Measurements from ENCODE around the gene STAT3.
"Not testable (repeated sequence)": the region's sequence is repeated elsewhere in the genome, so short reads cannot be mapped to it uniquely, and the experiment has no call there.

The STAT3 gene

DNA sequence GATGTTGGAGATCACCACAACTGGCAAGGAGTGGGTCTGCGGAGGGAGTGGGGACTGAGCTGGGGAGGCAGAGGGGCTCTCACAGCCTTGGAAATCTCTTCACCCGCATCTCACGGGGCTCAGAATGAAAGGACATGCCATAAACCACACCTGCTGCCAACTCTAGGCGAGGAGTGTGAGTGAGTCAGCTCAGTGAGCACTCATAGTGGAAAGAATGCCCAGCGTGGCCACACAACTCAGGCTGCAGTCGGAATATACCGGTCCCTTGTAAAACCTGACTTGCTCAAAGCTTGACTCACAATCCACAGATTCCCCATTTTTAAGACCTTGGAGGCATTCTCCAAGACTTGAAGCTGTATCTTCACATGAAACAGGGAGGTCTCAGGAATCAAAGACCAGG, 63.2 kb downstream of the STAT3 start:
- TF ChIP-seq, protein P1, sequence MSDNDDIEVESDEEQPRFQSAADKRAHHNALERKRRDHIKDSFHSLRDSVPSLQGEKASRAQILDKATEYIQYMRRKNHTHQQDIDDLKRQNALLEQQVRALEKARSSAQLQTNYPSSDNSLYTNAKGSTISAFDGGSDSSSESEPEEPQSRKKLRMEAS (IDR thresholded peaks at IDR 0.05; ENCODE audit: low read depth, low read length), result no peak
- TF ChIP-seq POLR2A (IDR thresholded peaks at IDR 0.05; ENCODE audit: extremely low read depth, insufficient read length), result no peak
- no peak for TF ChIP-seq MYC (IDR thresholded peaks at IDR 0.05; ENCODE audit: low read depth, low read length)
- TF ChIP-seq, protein P2, sequence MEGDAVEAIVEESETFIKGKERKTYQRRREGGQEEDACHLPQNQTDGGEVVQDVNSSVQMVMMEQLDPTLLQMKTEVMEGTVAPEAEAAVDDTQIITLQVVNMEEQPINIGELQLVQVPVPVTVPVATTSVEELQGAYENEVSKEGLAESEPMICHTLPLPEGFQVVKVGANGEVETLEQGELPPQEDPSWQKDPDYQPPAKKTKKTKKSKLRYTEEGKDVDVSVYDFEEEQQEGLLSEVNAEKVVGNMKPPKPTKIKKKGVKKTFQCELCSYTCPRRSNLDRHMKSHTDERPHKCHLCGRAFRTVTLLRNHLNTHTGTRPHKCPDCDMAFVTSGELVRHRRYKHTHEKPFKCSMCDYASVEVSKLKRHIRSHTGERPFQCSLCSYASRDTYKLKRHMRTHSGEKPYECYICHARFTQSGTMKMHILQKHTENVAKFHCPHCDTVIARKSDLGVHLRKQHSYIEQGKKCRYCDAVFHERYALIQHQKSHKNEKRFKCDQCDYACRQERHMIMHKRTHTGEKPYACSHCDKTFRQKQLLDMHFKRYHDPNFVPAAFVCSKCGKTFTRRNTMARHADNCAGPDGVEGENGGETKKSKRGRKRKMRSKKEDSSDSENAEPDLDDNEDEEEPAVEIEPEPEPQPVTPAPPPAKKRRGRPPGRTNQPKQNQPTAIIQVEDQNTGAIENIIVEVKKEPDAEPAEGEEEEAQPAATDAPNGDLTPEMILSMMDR (IDR thresholded peaks at IDR 0.05; ENCODE audit: low read depth, low read length), result no peak
- DNase-seq (ENCODE audit: low read depth), result no peak
- H3K4me3 ChIP-seq (ENCODE audit: low read depth, low read length), result no peak overlapping the region

DNA sequence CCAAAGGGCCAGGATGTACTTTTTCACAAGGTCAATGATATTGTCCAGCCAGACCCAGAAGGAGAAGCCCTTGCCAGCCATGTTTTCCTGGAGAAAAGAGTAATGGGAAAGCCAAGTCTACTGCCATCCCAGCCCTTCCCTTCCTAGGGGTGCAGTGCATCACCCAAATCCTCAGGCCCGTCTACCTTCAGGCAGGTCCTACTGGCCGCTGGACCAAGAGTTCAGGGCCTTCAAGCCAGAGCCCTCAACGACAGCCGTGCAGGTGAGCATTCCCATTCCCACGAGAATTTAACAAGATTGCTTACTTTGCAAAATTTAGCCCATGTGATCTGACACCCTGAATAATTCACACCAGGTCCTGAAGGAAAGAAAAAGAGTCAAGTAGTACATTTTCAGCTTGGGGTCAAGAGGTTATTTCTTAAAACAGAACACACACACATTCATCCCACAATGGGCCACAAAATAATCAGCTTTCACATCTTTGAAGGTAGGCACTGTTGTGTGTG, 64.9 kb downstream of the STAT3 start:
- TF ChIP-seq, protein P1 (IDR thresholded peaks at IDR 0.05; ENCODE audit: low read depth, low read length), result no peak
- no peak for TF ChIP-seq POLR2A (IDR thresholded peaks at IDR 0.05; ENCODE audit: extremely low read depth, insufficient read length)
- TF ChIP-seq MYC (IDR thresholded peaks at IDR 0.05; ENCODE audit: low read depth, low read length), result no peak
- TF ChIP-seq, protein P2 (IDR thresholded peaks at IDR 0.05; ENCODE audit: low read depth, low read length), result no peak
- no peak overlapping the region for H3K4me3 ChIP-seq (ENCODE audit: low read depth, low read length)
- DNase-seq (ENCODE audit: low read depth), result no peak

DNA sequence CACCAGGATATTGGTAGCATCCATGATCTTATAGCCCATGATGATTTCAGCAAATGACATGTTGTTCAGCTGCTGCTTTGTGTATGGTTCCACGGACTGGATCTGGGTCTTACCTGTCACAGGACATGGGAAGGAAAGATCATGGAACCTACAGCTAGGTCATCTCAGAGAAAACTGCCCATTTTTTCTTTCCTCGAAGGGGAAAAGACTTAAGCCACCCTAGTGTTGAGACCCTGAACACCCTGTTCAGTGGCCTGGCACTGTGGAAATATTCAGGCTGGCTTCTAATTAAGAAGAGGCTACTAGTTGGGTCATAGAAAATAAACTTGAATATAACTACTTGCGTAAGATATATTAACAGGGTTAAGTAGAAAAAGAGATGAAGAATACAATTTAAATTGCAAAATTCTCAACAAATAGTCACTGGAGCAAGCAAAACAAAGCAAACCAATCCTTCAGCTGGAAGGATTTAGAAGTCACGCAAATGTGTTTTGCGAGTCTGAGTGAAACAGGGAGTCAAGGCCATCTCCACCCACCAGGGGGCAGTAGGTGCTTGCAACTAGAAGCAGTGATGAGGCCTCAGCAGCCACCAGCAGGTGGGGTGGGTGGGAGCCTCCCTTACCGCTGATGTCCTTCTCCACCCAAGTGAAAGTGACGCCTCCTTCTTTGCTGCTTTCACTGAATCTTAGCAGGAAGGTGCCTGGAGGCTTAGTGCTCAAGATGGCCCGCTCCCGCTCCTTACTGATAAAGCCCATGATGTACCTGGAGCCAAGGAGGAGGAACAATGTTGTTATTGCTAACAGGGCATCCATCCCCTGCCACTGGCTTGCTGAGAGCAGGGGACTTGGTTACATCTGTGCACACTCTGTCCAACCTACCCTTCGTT, 65.6 kb downstream of the STAT3 start:
- H3K4me3 ChIP-seq (ENCODE audit: low read depth, low read length), result no peak overlapping the region
- peak; percentile 95 for DNase-seq (ENCODE audit: low read depth)
- TF ChIP-seq, protein P2 (IDR thresholded peaks at IDR 0.05; ENCODE audit: low read depth, low read length), result peak; percentile 96
- TF ChIP-seq MYC (IDR thresholded peaks at IDR 0.05; ENCODE audit: low read depth, low read length), result no peak

DNA sequence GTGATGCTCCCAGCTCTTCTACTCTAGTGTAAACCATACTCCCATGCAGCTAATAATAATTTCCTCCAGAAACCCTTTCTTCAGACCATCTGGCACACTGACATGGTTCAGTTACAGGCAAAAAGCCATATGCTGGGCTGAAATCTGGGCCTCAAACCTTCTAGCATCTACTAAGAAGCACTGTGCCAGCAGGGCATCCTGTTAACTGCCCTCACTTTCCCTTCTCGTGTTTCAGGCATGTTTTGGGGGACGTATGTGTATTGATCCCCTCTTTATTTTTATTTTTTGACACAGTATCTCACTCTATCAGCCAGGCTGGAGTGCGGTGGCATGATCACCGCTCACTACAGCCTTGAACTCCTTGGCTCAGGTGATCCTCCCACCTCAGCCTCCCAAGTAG, 66.7 kb downstream of the STAT3 start:
- no peak for TF ChIP-seq MYC (IDR thresholded peaks at IDR 0.05; ENCODE audit: low read depth, low read length)
- no peak for TF ChIP-seq POLR2A (IDR thresholded peaks at IDR 0.05; ENCODE audit: extremely low read depth, insufficient read length)
- TF ChIP-seq, protein P1 (IDR thresholded peaks at IDR 0.05; ENCODE audit: low read depth, low read length), result no peak
- TF ChIP-seq, protein P2 (IDR thresholded peaks at IDR 0.05; ENCODE audit: low read depth, low read length), result no peak
- H3K4me3 ChIP-seq (ENCODE audit: low read depth, low read length), result no peak overlapping the region
- DNase-seq (ENCODE audit: low read depth), result no peak

DNA sequence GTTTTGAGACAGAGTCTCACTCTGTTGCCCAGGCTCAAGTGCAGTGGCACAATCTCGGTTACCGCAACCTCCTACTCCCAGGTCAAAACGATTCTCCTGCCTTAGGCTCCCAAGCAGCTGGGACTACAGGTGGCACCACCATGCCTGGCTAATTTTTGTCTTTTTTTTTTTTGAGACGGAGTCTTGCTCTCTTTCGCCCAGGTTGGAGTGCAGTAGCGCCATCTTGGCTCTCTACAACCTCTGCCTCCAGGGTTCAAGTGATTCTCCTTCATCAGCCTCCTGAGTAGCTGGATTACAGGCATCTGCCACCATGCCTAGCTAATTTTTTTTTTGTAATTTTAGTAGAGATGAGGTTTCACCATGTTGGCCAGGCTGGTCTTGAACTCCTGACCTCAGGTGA, 70.3 kb downstream of the STAT3 start:
- H3K4me3 ChIP-seq (ENCODE audit: low read depth, low read length); DNase-seq (ENCODE audit: low read depth): not testable (repeated sequence)

DNA sequence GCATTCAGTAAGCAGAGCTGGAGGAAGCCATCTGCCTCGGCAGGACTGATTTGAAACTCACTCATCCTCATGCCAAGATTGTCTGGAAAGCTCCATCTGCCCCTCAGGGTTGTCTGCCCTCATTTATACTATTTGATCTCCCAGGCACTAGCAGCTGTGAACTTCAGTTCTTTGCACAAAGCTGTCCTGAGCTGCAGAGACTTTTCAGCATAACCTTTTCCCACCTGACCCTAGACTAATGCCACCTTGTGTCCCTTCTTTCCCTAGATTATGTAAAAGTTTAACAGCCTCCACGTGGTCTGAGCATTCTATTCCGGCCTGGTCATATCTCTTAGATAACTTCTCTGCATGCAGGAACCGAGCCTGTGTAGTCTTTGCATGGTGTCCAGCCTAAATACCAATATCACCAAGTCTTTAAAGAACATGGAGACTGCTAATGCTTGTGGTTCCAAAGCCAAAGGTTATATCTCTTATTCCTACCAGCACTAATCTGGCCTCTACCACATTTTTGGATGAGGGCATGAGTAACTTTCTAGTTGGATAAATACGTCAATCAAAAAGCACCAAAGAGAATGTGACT, 70.9 kb downstream of the STAT3 start:
- no peak overlapping the region for H3K4me3 ChIP-seq (ENCODE audit: low read depth, low read length)
- no peak for DNase-seq (ENCODE audit: low read depth)
- TF ChIP-seq POLR2A (IDR thresholded peaks at IDR 0.05; ENCODE audit: extremely low read depth, insufficient read length) (no peak), MYC (IDR thresholded peaks at IDR 0.05; ENCODE audit: low read depth, low read length) (no peak)
- TF ChIP-seq, protein P2 (IDR thresholded peaks at IDR 0.05; ENCODE audit: low read depth, low read length), result no peak
- TF ChIP-seq, protein P1 (IDR thresholded peaks at IDR 0.05; ENCODE audit: low read depth, low read length), result no peak
